Fibroblast of upper back skin (primary cell): ENCODE results near the gene RRAS.

Source experiments
- DNase-seq: peaks from one replicate; pipeline ENCODE4 v3.0.0-alpha.2; 2013

The RRAS gene

GRCh38 chr19:49640113-49640898 lies at the start of gene RRAS:
TSS of gene RRAS (minus strand) at chr19:49640143. CDS start at chr19:49640098, 45 bp downstream.
- peak; percentile 100 for DNase-seq

GRCh38 chr19:49689133-49690078 lies 49.5 kb upstream of the RRAS start, which contains the start of gene ADM5:
TSS of gene ADM5 (plus strand) at chr19:49689594. CDS start at chr19:49689838, 244 bp downstream.
- DNase-seq: no peak

GRCh38 chr19:49688531-49689132 lies 48.7 kb upstream of the RRAS start:
- DNase-seq: no peak

- no peak for DNase-seq
These were observed 47.8 kb upstream of the RRAS start for GRCh38 chr19:49687566-49688316.

GRCh38 chr19:49687150-49687549 lies 47.2 kb upstream of the RRAS start:
- DNase-seq: no peak

- DNase-seq: no peak
These were observed 46.7 kb upstream of the RRAS start for GRCh38 chr19:49686503-49687088.

GRCh38 chr19:49685845-49686332 lies 45.9 kb upstream of the RRAS start:
- DNase-seq: no peak

GRCh38 chr19:49684983-49685553 lies 45.1 kb upstream of the RRAS start:
- DNase-seq: no peak

GRCh38 chr19:49684251-49684982 lies 44.5 kb upstream of the RRAS start:
- DNase-seq: no peak

- DNase-seq: no peak
These were observed 43.9 kb upstream of the RRAS start for GRCh38 chr19:49683814-49684250.

GRCh38 chr19:49682274-49682673 lies 42.3 kb upstream of the RRAS start:
- DNase-seq: no peak

- DNase-seq: no peak
These were observed 41.9 kb upstream of the RRAS start for GRCh38 chr19:49681830-49682229.

- peak; percentile 80 for DNase-seq
These were observed 40.7 kb upstream of the RRAS start for GRCh38 chr19:49680421-49681351.

- no peak for DNase-seq
These were observed 39.9 kb upstream of the RRAS start for GRCh38 chr19:49679771-49680413.

GRCh38 chr19:49678985-49679770 lies 39.2 kb upstream of the RRAS start:
- DNase-seq: no peak

GRCh38 chr19:49677901-49678674 lies 38.1 kb upstream of the RRAS start:
- DNase-seq: peak; percentile 72

- peak; percentile 41 for DNase-seq
These were observed 37.4 kb upstream of the RRAS start, which contains the start of gene PRMT1 for GRCh38 chr19:49677231-49677900. TSS of gene PRMT1 (plus strand) at chr19:49677271. CDS start at chr19:49677281, 10 bp downstream.
